Astrocyte (in vitro differentiated cells and primary cell): ENCODE results near the gene PRKAG2. TPM values are rescaled to one million over a fixed set of nuclear protein-coding genes. Genes with fewer than 3 reads are reported as not detected.

ENCODE experiments used
- DNase-seq: peaks from one replicate; pipeline ENCODE4 v3.0.0-alpha.2; 2010; ENCODE audit warnings: low read depth
- FAIRE-seq: peaks from 2 replicates; lab custom pipeline; 2011; peaks lifted over from hg19 to GRCh38; lab: Jason Lieb, UNC
- H2AFZ ChIP-seq: 2 replicates; pipeline ENCODE4 v1.6.0; 2012; ENCODE audit warnings: low read depth, low read length, inconsistent platforms
- H3K27ac ChIP-seq: 2 replicates; pipeline ENCODE4 v1.5.1; 2011; ENCODE audit warnings: low read depth, low read length, inconsistent platforms
- H3K27me3 ChIP-seq: 2 replicates; pipeline ENCODE4 v1.6.0; 2011; ENCODE audit warnings: low read length, inconsistent platforms; ENCODE audit not compliant: insufficient read depth
- H3K36me3 ChIP-seq: 2 replicates; pipeline ENCODE4 v1.5.1; 2011; ENCODE audit warnings: low read length, inconsistent platforms; ENCODE audit not compliant: insufficient read depth
- H3K4me1 ChIP-seq: 2 replicates; pipeline ENCODE4 v1.5.1; 2011; ENCODE audit warnings: low read length, inconsistent platforms; ENCODE audit not compliant: insufficient read depth
- H3K4me2 ChIP-seq: 2 replicates; pipeline ENCODE4 v1.6.0; 2012; ENCODE audit warnings: low read length, inconsistent platforms
- H3K4me3 ChIP-seq: 2 replicates; pipeline ENCODE4 v1.5.1; 2011; ENCODE audit warnings: low read depth, mild to moderate bottlenecking, low read length, inconsistent platforms; ENCODE audit not compliant: insufficient read depth
- H3K79me2 ChIP-seq: 2 replicates; pipeline ENCODE4 v1.6.0; 2012; ENCODE audit warnings: mild to moderate bottlenecking, low read length, inconsistent platforms; ENCODE audit not compliant: insufficient read depth
- H3K9ac ChIP-seq: 2 replicates; pipeline ENCODE4 v1.6.0; 2012; ENCODE audit warnings: mild to moderate bottlenecking, low read length, inconsistent platforms
- H3K9me3 ChIP-seq: 2 replicates; pipeline ENCODE4 v1.5.1; 2012; ENCODE audit warnings: low read depth, mild to moderate bottlenecking, low read length, inconsistent platforms; ENCODE audit not compliant: insufficient read depth
- H4K20me1 ChIP-seq: 2 replicates; pipeline ENCODE4 v1.6.0; 2012; ENCODE audit warnings: low read length, inconsistent platforms; ENCODE audit not compliant: insufficient read depth
- H3K27ac Mint-ChIP-seq: one replicate; pipeline ENCODE4 v1.8.0; 2021; ENCODE audit warnings: mild to moderate bottlenecking, mixed read lengths; ENCODE audit not compliant: unreplicated experiment
- H3K27me3 Mint-ChIP-seq: one replicate; pipeline ENCODE4 v1.8.0; 2021; ENCODE audit warnings: low read depth, mixed read lengths; ENCODE audit not compliant: unreplicated experiment
- H3K36me3 Mint-ChIP-seq: one replicate; pipeline ENCODE4 v1.8.0; 2021; ENCODE audit warnings: low read depth, mixed read lengths; ENCODE audit not compliant: unreplicated experiment
- H3K4me1 Mint-ChIP-seq: one replicate; pipeline ENCODE4 v1.8.0; 2021; ENCODE audit warnings: low read depth, mixed read lengths; ENCODE audit not compliant: unreplicated experiment
- H3K4me3 Mint-ChIP-seq: one replicate; pipeline ENCODE4 v1.8.0; 2021; ENCODE audit warnings: mild to moderate bottlenecking, moderate library complexity, mixed read lengths; ENCODE audit not compliant: unreplicated experiment
- H3K9me3 Mint-ChIP-seq: one replicate; pipeline ENCODE4 v1.8.0; 2021; ENCODE audit warnings: mild to moderate bottlenecking, mixed read lengths; ENCODE audit not compliant: unreplicated experiment
- EZH2 ChIP-seq: IDR thresholded peaks from 2 replicates; pipeline ENCODE4 v1.6.1; 2012; ENCODE audit warnings: mild to moderate bottlenecking, low read length, inconsistent platforms; ENCODE audit not compliant: insufficient read depth
- total RNA-seq: library from RNA; stranded (reverse); gene quantifications from 2 replicates; pipeline ENCODE4 v1.2.1, GENCODE V29; 2021
- TF ChIP-seq, protein P1 (sequence below): IDR thresholded peaks from 2 replicates; pipeline ENCODE4 v1.5.1; 2011; ENCODE audit warnings: low read depth, mild to moderate bottlenecking, inconsistent platforms, low read length, moderate library complexity; ENCODE audit not compliant: insufficient read depth

Gene PRKAG2
- total RNA-seq, 1 donor from 2014 or later = 40.7 TPM

DNA sequence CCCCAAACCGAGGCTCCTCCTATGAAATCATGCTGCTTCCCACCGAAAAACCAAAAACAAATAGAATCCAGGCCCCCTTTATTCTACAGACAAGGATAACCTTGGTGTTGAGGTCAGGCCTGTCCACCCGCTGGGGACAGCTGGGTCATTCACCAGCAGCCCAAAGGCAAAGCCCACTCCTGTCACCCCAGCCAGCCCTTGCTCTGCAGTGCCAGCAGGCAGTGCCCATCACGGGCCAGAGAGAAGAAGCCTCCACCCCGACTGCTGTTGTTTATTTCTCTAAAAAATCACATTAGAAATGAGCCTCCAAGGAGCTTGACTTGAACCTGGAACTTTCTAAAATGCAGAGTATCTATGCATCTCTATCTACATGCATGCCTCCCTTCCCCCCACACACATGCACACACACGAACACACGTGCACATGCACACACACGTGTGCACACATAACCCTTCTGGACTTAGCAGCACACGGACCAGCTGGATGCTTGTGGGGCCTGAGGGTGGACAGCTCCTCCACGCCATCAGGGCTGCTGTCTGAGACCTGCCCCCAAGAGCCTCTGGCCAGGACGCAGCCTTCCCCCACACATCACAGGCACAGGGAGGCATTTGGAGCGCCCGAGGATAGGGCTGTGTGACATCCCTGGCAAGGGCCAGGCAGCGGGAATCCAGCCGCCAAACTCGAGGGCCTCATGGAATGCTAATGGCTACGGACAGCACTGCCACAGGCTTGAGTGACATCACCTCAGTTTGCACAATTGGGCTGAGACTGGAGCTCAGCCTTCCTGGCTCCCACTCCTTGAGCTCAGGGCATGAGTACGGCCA lies 22.8 kb downstream of the PRKAG2 start:
- Histone ChIP-seq H3K27me3 (peaks cover 13% of the 10 kb centered on the region), H3K36me3 (no peaks in the 10 kb centered on the region), H3K4me3 (no peak overlapping the region), H3K9me3 (no peaks in the 10 kb centered on the region), H3K79me2 (no peaks in the 10 kb centered on the region), H3K4me1 (no peaks in the 10 kb centered on the region), H4K20me1 (no peaks in the 10 kb centered on the region), H2AFZ (no peak overlapping the region), H3K27ac (no peak overlapping the region), H3K4me2 (no peak overlapping the region), H3K9ac (no peak overlapping the region)
- Mint-ChIP-seq H3K4me1 (no peaks in the 10 kb centered on the region), H3K9me3 (no peaks in the 10 kb centered on the region), H3K36me3 (no peaks in the 10 kb centered on the region), H3K4me3 (no peak overlapping the region), H3K27ac (no peak overlapping the region), H3K27me3 (peaks cover 46% of the 10 kb centered on the region)
- TF ChIP-seq, protein P1, sequence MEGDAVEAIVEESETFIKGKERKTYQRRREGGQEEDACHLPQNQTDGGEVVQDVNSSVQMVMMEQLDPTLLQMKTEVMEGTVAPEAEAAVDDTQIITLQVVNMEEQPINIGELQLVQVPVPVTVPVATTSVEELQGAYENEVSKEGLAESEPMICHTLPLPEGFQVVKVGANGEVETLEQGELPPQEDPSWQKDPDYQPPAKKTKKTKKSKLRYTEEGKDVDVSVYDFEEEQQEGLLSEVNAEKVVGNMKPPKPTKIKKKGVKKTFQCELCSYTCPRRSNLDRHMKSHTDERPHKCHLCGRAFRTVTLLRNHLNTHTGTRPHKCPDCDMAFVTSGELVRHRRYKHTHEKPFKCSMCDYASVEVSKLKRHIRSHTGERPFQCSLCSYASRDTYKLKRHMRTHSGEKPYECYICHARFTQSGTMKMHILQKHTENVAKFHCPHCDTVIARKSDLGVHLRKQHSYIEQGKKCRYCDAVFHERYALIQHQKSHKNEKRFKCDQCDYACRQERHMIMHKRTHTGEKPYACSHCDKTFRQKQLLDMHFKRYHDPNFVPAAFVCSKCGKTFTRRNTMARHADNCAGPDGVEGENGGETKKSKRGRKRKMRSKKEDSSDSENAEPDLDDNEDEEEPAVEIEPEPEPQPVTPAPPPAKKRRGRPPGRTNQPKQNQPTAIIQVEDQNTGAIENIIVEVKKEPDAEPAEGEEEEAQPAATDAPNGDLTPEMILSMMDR = no peak
- no peak for TF ChIP-seq EZH2
- no peak for FAIRE-seq
- DNase-seq = no peak

DNA sequence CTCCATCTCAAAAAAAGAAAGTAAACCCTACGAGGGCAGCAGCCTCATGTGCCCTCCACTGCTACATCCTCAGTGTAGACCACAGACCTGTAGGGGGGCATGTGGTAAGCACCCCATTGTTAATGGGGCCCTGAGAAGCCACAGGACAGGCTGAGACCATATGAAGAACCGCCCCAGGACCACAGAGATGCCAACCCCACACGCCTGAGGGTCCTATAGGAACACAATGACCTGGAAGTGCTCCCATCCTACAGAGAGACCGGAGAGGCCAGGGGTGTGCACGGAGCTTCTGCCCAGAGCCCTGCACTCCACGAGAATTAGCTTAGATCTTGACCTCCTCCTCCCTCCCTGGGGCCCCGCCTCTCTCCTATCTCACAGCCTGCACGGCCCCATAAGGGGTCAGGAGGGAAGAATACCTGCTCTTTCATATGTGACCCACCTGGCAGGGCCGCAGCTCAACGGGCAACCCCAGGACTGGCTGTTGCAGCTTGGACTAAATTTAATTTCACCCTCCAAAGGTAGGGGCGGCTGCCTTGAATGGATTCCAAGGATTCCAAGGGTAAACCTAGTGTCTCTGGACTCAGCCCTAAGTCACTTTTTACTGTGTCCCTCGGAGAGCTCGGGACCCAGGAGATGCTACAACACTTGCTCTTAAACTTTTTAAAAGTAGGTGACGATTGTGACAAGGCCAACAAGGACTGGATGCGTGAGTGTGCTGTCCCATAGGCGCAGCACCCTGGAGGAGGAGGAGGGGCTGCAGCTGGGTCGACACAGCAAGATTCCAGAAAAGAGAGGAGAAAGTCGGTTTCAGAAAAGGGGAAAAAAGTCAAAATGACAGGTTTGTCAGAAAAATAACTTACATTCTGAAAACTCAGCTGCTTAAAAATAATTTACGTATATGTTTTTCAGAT lies 24.2 kb downstream of the PRKAG2 start:
- Histone ChIP-seq H3K4me3 (no peak overlapping the region), H3K4me1 (peaks cover 3% of the 10 kb centered on the region), H4K20me1 (no peaks in the 10 kb centered on the region), H3K36me3 (no peaks in the 10 kb centered on the region), H2AFZ (no peak overlapping the region), H3K9me3 (no peaks in the 10 kb centered on the region), H3K27ac (no peak overlapping the region), H3K4me2 (no peak overlapping the region), H3K9ac (no peak overlapping the region), H3K79me2 (no peaks in the 10 kb centered on the region), H3K27me3 (peaks cover 13% of the 10 kb centered on the region)
- no peak overlapping the region for H3K27ac Mint-ChIP-seq
- no peak for TF ChIP-seq EZH2
- TF ChIP-seq, protein P1 = no peak
- no peaks in the 10 kb centered on the region for H3K9me3 Mint-ChIP-seq
- H3K4me3 Mint-ChIP-seq = no peak overlapping the region
- H3K36me3 Mint-ChIP-seq = no peaks in the 10 kb centered on the region
- peaks cover 40% of the 10 kb centered on the region for H3K27me3 Mint-ChIP-seq
- FAIRE-seq = no peak
- DNase-seq = no peak
- H3K4me1 Mint-ChIP-seq = no peaks in the 10 kb centered on the region
